H1 (cell line): Measurements from ENCODE around the gene ELL2. TPM values are rescaled to one million over a fixed set of nuclear protein-coding genes. Genes with fewer than 3 reads are reported as not detected.

Experiments
- CHD7 ChIP-seq: fragments of 300-600 bp; sonication (generic); IDR thresholded peaks from 2 replicates; pipeline ENCODE4 v1.7.1; 2012; ENCODE audit warnings: low read length, moderate library complexity, mild to moderate bottlenecking, inconsistent platforms; ENCODE audit not compliant: insufficient replicate concordance
- TAF1 ChIP-seq: IDR thresholded peaks from 2 replicates; pipeline ENCODE4 v1.6.1; 2011; ENCODE audit warnings: mild to moderate bottlenecking, low read depth, low read length
- polyA plus RNA-seq, 7 experiments: library from polyadenylated mRNA; depleted of rRNA in 3 of 7; stranded (reverse) in 5 of 7; unstranded in 2 of 7; fragments of >200 nt in 5 of 7; fragments of 200-250 nt in 2 of 7; gene quantifications; 1 replicate in 5 of 7; 2 replicates in 1 of 7; 4 replicates in 1 of 7; pipeline versions ENCODE4 v1.2.1 to v1.2.3, GENCODE V29; 2011 to 2013; ENCODE audit warnings: missing spikeins in 2 of 7, mixed read lengths in 2 of 7
- total RNA-seq: library from RNA; stranded (reverse); fragmentation: NEBNext Ultra II Directional; extraction: Animal tissue kit (Norgen Biotek cat#: 25700); gene quantifications from 2 replicates; pipeline ENCODE4 v1.2.1, GENCODE V29; 2021

ELL2 gene
- total and polyA plus RNA-seq, 2 of the 8 experiments (the other 6 are each of a cell fraction or from before 2014, with no cell fraction given), result 6.3 to 29.4 TPM

GRCh38 chr5:95962785-95963184, 1.1 kb upstream of the ELL2 start (continued):
- no peak for TF ChIP-seq CHD7
- no peak for TF ChIP-seq TAF1
